HG03045 (cell line): ENCODE data around the gene PRAMEF12.
"Not testable (repeated sequence)": the region's sequence is repeated elsewhere in the genome, so short reads cannot be mapped to it uniquely, and the experiment has no call there.

Experiments used
- ATAC-seq: cut with Tn5 transposase; IDR thresholded peaks from one replicate; pipeline ENCODE4 v1.9.1; 2021; ENCODE audit warnings: mild to moderate bottlenecking, moderate library complexity; ENCODE audit not compliant: unreplicated experiment

PRAMEF12 gene

DNA sequence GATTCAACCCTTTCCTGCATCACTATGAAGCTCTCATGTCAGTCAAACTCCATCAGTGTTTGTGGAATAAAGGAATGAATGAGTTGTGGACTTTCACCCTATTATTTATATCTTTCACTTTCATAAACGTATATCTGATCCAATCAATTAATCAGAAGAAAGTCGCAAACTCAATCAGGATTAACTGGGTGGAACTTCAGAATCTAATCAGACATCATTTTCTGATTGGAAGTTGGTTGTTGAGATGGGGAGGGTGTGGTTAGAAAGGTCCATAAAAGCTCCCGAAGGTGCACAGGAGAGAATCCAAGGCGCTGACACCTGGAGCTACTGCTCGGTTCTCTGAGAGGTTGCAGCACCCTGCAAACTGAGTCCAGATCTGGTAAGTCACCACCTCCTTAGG is at the start of gene PRAMEF12:
PRAMEF12 (plus strand) TSS at position 301 of the 400 bp plus-strand sequence. CDS start 1,130 bp downstream, outside the sequence.
- no peak for ATAC-seq

DNA sequence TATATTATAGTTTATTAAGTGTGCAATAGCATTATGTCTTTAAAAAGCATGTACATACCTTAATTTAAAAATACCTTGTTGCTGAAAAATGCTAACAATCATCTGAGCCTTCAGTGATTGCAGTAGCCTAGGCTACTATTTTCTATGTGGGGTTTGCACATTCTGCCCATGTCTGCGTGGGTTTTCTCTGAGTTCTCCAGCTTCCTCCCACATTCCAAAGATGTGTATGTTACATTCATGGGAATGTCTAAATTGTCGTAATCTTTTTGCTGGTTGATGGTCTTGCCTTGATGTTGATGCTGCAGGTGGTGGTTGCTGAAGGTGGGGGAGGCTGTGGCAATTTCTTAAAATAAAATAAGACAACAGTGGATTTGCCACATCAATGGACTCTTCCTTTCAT is 45.1 kb upstream of the PRAMEF12 start:
- ATAC-seq = no peak

DNA sequence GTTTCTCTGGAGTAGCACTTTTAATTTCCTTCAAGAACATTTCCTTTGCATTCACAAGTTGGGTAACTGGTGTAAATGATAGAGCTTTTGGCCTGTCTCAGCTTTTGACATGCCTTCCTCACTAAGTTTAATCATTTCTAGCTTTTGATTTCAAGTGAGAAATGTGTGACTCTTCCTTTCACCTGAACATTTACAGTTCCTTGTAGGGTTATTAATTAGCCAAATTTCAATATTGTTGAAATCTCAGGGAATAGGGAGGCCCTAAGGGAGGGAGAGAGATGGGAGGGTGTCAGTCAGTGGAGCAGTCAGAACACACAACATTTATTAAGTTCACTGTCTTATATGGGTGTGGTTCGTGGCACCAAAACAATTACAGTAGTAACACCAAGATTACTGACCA is 43.4 kb upstream of the PRAMEF12 start:
- ATAC-seq = no peak

DNA sequence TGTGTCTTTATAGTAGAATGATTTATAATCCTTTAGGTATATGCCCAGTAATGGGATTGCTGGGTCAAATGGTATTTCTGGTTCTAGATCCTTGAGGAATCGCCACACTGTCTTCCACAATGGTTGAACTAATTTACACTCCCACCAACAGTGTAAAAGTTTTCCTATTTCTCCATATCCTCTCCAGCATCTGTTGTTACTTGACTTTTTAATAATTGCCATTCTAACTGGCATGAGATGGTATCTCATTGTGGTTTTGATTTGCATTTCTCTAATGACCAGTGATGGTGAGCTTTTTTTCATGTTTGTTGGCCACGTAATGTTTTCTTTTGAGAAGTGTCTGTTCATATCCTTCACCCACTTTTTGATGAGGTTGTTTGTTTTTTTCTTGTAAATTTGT is 42.5 kb upstream of the PRAMEF12 start:
- not testable (repeated sequence) for ATAC-seq

DNA sequence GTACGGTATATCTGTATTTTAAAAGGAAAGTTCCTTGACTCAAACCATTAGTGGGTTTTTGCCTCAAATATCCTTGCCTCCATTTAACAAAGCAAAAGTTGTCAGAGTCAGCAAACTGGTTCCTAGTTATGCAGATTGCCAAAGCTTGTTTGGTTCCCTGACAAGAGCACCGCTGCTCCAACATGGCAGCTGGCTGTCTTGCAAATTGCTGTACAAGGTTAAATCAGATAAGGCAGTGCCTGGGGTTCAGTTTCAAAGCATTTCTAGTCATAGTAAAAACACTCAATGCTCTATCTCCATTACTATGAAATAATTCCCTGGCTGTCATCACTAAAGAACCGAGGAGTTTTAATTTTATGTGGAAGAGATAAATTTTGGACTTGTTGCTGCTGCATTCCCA is 38.9 kb upstream of the PRAMEF12 start:
- no peak for ATAC-seq

DNA sequence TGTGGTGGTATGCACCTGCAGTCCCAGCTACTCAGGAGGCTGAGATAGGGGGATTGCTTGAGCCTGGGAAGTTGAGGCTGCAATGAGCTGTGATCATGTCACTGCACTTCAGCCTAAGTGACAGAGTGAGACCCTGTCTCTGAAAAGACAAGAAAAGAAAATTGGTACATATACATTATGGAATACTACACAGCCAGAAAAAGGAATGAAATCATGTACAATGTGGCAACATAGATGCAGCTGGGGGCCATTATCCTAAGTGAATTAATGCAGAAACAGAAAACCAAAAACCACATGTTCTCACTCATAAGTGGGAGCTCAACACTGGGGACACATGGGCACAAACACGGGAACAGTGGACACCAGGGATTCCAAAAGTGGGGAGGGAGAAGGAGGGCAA is 34.6 kb upstream of the PRAMEF12 start:
- ATAC-seq = no peak

DNA sequence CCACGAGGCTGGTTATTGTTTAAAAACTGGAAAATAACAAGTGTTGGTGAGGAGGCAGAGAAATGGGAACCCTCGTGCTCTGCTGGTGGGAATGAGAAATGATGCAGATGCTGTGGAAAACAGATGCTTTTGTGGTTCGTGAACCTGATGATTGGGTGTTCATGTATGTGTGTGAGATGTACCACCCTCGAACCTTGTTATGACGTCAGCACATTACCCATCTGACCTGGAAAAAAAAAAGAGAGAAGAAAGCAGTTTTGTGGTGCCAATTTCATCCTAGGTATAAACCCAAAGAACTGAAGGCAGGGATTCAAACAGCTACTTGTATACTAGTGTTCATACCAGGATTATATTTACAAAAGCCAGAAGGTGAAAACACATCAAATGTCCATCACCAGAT is 33.9 kb upstream of the PRAMEF12 start:
- no peak for ATAC-seq

DNA sequence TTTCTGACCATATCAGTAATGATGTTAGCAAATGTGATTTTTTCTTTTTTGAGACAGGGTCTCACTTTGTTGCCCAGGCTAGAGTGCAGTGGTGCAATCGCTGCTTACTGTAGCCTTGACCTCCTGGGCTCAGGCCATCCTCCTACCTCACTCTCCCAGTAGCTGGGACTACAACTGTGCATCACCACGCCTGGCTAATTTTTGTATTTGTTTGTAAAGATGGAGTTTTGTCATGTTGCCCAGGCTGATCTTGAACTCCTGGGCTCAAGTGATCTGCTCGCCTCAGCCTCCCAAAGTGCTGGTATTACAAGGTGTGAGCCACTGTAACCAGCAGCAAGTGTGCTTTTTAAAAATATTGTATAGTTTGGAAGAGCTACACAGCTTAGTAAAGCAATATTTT is 31.6 kb upstream of the PRAMEF12 start:
- no peak for ATAC-seq

DNA sequence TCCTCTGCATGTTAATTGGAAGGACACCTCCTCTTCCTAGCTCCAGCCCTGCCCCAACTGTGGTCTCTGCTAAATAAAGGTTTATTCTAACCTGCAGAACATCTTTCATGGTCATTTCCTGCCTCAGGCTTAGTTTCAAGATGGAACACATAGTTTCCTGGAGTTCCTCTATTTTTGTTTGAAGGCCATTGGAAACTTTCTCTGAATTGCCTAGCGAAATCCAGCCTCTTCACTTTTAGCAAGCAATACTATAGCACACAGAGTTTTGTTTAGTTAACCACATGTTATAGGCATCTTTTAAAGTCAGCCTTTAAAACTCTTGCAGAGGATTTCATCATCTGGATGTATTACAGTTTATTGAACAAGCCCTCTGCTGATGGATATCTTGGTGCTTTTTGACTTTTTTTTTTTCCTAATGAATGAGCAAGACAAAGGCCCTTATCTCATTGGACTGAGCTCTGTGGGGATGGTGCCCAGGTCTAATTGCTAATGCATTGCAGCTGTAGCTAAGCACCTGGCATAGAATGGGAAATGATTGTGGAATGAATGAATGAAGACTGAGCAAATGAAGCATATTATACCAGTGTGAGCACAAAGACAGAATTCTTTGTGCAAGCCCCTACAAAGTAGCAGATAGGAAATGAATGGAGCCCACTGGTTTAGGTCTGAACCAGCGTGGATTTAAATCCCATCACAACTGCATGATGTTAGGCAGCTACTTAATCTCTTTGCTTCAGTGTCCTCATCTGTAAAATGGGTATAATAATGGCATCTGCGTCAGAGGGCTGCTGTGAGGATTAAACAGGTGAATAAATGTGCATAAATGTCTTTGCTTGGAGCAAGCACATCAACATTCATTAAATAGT is 28.2 kb upstream of the PRAMEF12 start:
- no peak for ATAC-seq

DNA sequence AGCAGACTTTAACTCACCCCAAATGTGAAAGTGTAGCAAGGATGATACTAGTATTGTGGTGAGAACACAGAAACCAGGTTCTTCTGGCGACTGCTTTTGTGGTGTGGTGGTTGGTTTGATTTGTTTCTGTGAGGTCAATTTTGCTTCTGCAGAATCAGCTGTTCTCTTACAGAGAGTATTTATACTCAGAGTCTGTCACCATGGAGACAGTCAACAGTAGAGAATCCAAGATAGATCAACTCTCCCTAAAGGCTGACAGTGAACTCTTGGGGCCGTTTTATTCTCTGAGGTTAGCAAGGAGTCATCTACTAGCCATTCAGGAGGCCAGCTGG is 27.6 kb upstream of the PRAMEF12 start, which contains the start of gene CFAP107:
CFAP107 (plus strand) TSS at position 209 of the 332 bp plus-strand sequence. CDS start 231 bp downstream, outside the sequence.
- no peak for ATAC-seq

DNA sequence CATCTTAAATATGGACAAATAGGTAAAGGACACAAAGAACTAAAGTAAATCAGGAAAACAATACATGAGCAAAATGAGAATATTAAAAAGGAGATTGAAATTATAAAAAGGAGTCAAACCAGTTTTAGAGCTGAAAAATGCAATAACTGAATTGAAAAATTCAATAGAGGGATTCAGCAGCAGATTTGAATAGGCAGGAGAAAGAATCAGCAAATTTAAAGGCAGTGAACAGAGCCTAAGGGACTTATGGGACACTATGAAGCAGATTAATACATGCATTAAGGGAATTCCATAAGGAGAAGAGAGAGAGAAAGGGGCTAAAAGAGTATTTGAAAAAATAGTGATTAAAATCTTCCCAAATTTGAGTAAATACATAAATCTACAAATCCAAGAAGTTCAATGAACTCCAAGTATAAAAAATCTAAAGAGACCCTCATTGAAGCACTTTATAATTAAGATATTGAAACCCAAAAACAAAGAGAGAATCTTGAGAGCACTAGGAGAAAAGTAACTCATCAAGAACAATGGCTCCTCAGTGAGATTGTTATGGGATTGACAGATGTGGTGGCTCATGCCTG is 24.7 kb upstream of the PRAMEF12 start:
- ATAC-seq = no peak

DNA sequence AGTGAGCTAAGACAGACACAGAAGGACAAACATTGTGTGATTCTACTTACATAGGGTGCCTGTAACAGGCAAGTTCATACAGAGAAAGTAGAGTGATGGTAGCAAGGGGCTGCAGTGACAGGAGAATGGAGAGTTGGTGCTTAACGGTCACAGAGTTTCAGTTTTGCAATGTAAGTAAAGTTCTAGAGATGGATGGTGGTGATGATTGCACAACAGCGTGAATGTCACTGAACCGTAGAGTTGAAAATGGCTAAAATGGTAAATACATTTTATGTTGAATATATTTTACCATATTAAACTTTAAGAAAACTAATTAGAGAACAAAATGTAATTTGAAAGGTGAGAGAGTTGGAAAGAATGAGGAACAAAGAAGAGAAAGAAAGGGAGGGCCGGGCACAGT is 18.8 kb upstream of the PRAMEF12 start:
- ATAC-seq = no peak

DNA sequence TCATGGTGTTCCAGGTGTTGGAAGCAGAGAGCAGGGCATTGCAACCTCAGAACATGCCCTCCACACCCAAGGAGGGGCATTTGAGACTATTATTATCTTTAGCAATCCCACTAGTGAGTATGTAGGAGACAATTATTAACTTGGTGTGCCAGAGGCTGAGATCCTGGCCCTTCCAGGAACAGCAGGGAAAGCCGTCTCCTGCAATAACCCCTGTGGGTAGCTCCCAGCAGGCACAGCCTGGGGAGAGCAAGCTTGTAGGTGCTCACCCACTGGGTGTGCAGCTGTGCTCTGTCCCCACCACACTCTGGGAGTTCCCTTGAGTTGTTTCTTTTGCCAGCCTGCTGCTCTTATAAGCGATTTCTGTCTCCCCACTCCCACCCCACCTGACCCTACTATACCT is 17.3 kb upstream of the PRAMEF12 start:
- no peak for ATAC-seq

DNA sequence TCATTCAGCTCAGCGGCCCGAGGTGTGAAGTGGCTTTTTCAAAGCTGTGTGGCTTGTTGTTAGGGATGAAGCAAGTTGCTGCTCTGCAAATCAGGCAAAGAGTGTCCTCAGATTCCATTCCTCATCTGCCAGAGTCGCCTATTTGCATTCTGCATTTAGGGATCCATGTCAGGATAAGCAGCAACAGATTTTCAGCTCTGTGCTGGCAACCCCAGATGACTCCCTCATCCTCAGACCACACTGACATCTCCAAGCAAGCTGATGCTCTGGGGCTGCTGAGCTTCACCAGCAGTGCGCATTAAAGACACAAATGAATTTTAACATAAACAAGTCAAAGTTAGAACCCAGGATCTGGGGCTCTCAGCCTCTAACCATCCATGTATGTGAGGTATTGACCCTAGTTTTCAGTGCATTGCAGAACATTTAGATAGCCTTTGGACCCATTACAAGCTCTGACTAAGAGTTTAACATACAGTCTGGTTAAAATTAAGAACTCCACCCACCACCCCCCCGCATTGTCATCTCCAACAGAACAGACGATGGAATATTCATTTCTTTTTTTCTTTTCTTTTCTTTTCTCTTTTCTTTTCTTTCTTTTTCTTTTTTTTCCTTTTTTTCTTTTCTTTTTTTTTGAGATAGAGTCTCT is 16.6 kb upstream of the PRAMEF12 start:
- no peak for ATAC-seq

DNA sequence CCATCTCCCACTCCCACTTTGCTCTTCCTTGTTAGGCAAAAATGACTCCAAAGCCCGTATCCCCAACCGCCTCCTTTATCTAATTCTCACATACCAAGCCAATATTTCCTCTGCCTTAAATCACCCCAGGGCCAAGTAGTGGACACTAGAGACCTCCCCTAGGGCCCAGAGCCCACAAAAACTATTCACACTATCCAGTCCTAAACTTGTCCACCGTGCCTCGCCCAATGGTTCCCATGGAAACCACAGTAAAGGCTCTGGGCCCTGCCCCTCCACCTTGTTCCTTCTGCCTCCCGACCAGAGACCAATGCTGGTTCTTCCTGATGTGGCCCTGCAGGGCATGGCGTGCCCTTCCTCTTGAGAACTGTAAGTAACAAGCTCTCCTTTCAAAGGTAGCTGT is 15.7 kb upstream of the PRAMEF12 start:
- ATAC-seq = no peak

DNA sequence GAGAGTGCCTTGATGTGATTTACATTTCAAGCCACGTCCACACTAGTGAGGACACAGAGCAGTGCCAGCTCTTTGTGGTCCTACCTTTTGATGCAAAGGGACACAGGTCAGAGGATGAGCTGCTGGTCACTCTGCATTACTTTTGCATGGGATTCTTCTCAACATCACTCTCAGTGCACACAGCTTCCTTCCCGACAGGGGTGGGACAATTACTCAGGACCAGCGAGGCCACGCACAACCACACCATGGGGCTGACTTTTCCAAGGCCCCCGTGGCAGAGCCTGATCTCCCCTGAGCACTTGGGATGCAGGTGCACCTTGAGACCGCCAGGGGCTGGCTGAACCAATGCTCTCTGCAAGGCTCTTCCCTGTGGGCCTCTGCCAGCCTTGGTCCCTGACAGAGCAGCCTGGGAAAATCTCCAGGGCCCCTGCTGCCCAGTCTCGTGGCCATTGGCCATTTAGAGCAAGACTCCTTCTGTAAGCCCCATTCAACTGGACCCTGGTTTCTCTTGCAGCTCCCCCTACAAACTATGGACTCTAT is 13.2 kb upstream of the PRAMEF12 start:
- no peak for ATAC-seq

DNA sequence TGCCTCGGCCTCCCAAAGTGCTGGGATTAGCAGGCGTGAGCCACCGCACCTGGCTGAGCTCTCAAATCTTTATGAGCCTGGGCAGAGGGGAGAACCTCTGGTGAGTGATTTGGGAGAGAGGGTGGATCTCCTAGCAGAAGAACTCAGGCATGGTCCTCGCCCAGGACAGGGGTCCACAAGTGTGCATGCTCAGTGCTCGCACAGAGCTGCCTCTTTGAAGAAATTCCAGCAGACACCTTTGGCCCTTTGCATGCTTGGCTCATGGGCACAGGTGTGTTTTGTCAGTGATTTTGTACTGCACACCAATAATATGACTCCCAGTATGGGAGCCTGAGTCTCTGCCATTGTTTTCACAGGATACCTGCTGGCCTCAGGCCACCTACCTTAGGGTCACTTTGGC is 11.8 kb upstream of the PRAMEF12 start:
- ATAC-seq = no peak

DNA sequence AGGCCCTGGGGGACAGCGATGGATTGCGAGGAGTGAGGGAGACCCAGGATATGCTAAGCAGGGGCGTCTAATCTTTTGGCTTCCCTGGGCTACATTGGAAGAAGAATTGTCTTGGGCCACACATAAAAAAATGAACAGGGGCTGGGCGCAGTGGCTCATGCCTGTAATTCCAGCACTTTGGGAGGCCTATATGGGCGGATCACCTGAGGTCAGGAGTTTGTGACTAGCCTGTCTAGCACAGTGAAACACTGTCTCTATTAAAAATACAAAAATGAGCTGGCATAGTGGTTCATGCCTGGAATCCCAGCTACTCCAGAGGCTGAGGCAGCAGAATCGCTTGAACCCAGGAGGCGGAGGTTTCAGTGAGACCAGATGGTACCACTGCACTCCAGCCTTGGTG is 10.8 kb upstream of the PRAMEF12 start:
- ATAC-seq = no peak

DNA sequence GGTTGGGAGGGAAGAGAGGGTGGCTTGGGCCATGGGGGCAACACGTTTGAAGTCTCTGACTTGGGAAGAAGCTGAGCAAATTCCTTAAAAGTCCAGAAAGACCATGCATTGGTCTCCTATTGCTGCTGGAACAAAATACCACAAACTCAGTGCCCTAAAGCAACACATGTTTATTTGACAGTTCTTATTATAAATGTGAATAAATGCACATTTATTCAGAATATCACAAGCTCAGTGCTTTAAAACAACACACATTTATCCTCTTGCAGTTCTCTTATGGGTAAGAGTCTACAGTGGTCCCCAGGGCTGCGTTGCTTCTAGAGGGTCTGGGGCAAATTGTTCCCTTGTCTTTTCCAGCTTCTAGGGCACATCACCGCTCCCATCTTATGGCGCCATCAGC is 10.1 kb upstream of the PRAMEF12 start:
- ATAC-seq = no peak

DNA sequence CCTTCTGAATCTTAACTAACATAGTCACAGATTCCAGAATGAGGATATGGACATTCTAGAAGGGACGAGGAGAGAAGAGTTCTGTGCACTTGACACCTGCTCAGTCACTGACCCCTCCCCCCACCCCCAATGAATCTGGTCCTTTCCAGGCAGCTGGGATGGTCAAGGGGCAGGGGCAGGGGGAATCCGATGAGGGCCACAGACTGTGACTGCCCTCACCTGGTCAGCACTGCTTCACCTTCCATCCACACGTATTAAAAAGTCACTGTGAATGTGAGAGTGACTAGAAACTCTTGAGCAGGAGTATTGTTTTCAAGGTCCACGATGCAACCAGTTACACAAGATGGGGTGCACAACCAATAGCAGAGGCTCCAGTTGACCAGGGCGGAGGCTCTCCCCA is 9.5 kb upstream of the PRAMEF12 start:
- no peak for ATAC-seq

DNA sequence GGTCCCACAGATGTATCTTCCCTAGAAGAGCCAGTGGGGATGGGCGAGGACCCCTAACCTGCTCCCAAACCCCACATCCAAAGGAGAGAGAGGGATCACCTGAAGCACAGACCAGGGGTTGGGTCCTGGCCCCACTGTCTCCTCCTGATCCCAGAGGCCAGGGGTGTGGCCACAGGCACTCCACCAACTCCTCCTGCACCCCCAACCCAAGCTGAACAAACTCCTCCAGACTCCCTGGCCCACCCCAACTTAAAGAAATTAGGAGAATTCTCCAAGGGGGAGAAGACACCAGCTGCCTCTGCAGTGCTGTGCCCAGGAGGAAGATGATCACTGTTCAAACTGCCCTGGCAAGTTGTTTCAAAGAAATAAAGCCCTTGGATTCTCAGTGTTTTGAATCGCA is 4.5 kb upstream of the PRAMEF12 start:
- no peak for ATAC-seq

DNA sequence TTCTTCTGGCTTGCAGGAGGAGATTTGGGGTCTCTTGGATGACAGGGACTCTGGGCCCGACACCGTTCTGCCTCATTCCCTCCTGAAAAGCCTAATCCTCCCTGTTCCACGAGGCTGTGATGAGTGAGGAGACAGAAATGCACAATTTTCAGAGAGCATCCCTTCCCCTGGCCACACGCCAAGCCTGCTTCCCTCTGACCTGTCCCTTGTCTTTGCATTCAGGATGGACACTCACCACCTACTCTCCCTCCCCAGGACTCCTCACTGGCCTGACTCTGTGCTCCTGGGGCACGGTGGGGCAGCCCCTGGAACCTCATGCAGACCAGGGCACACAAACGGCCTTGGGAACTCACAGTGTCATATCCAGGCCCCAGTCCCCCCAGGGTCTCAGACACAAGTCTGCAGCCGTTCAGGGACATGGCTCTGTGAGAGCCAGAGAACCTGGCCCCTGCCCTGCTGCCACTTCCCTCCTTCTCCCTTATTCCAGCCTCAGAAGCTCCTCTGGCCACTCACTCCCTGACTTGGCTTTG is 3.5 kb upstream of the PRAMEF12 start:
- ATAC-seq = no peak
